Heart right ventricle (tissue), 16 donors: ENCODE results near the gene GRIN2A. TPM values are rescaled to one million over a fixed set of nuclear protein-coding genes. Genes with fewer than 3 reads are reported as not detected.

ENCODE experiments used
- ATAC-seq, 8 donors: fragments of 200-7000 bp; cut with Tn5 transposase; one replicate each; pipeline ENCODE4 v1.9.1; 2020; ENCODE audit warnings: mild to moderate bottlenecking in 8 of 8, moderate library complexity in 8 of 8, moderate number of reproducible peaks in 1 of 8
- DNase-seq, 2 donors: peaks; one replicate each; pipeline ENCODE4 v3.0.0-alpha.2; 2020
- H3K27ac ChIP-seq, 10 donors: fragments of 200-600 bp; sonication (generic) in 2 of 10; one replicate each; pipeline versions ENCODE4 v1.5.0 to v1.8.0; 2020 to 2022; ENCODE audit warnings: mild to moderate bottlenecking in 3 of 10
- H3K27me3 ChIP-seq, 7 donors: fragments of 200-600 bp; one replicate each; pipeline ENCODE4 v1.8.0; 2021 to 2022; ENCODE audit warnings: mild to moderate bottlenecking in 2 of 7
- H3K36me3 ChIP-seq, 9 donors: fragments of 200-600 bp; sonication (generic) in 1 of 9; one replicate each; pipeline versions ENCODE4 v1.5.0 to v1.8.0; 2020 to 2022; ENCODE audit warnings: mild to moderate bottlenecking in 2 of 9
- H3K4me1 ChIP-seq, 9 donors: fragments of 200-600 bp; sonication (generic) in 1 of 9; one replicate each; pipeline versions ENCODE4 v1.5.0 to v1.8.0; 2020 to 2022; ENCODE audit warnings: mild to moderate bottlenecking in 4 of 9
- H3K4me3 ChIP-seq, 10 donors: fragments of 200-600 bp; sonication (generic) in 2 of 10; one replicate each; pipeline versions ENCODE4 v1.5.0 to v1.8.0; 2020 to 2022; ENCODE audit warnings: mild to moderate bottlenecking in 7 of 10, moderate library complexity in 2 of 10
- H3K9me3 ChIP-seq, 11 donors: fragments of 200-600 bp in 10 of 11; sonication (generic) in 2 of 11; one replicate each; pipeline versions ENCODE4 v1.5.0 to v1.8.0; 2013 to 2022; ENCODE audit warnings: mild to moderate bottlenecking in 2 of 11, control low read depth in 1 of 11, moderate library complexity in 1 of 11
- CTCF ChIP-seq, 9 donors: fragments of 200-600 bp; sonication (generic) in 2 of 9; IDR thresholded peaks; one replicate each; pipeline versions ENCODE4 v1.5.0 to v1.8.0; 2021 to 2022; ENCODE audit warnings: antibody characterized with exemption in 9 of 9, mild to moderate bottlenecking in 5 of 9, moderate library complexity in 1 of 9
- WGBS, 2 donors: extraction: QIAGEN DNeasy Blood & Tissue Kit; methylation state at CpG; one replicate each; pipeline ENCODE4 v1.1.7; 2013; ENCODE audit warnings: inconsistent platforms in 1 of 2; 5-methylcytosine and 5-hydroxymethylcytosine counted together
- intact Hi-C, 10 donors: fragments of 100-400 bp; cut with DNase I; formaldehyde crosslinking; loops; one replicate each; pipeline versions ENCODE4 v1.11.1 to v1.14.2; 2022
- polyA plus RNA-seq, 2 donors: library from polyadenylated mRNA; stranded (reverse); fragments of 200-250 nt; gene quantifications; one replicate each; pipeline ENCODE4 v1.2.3, GENCODE V29; 2013
- total RNA-seq, 10 donors: library from RNA; stranded (reverse); fragmentation: NEBNext Ultra II Directional in 3 of 10; extraction: Animal tissue kit (Norgen Biotek cat#: 25700) in 3 of 10; gene quantifications; one replicate each; pipeline versions ENCODE4 v1.2.1 to v1.2.4, GENCODE V29; 2021 to 2023
- donor health status: Arrhythmogenic right ventricular cardiomyopathy.
- donor health status: ischemic (EF 13 %, LVEDD 7.1; RV severe dilation, severe dysfunction).
- donor health status: healthy with polysubstance abuse.
- donor health status: DM: no; HTN: yes; CAD: no.
- donor health status: DM: no; HTN: no; CAD: no.
- donor health status: ischemic (EF 25% LVEDD 6.9; RV normal size, moderate dysfunction).
- donor health status: ischemic (EF 25% LVEDD 5.7; RV mildly dilated, moderate dysfunction).
- donor health status: healthy.
- donor health status: DM: yes; HTN: yes; CAD: no.
- donor health status: Ischemic cardiomyopathy.
- donor health status: ischemic (EF 35%, LVEDD 5.7; RV mildly dilated, moderate dysfunction).
- donor health status: nonischemic (EF 11% LVEDD 7.7; RV severe dilation, severe dysfunction).
- donor health status: DM: yes; HTN: yes; CAD: no.
- donor health status: PGD.
- donor health status: ischemic (EF 29% LVEDD 5.4; RV normal size, mild dysfunction).
- donor health status: nonischemic (EF 23%, LVEDD 6.1; RV moderate dilation, normal function).

Gene GRIN2A
- total and polyA plus RNA-seq, 12 donors, result 0.01 to 11.7 (median 4.7) TPM

- intact Hi-C loops, result no loop called here
- peaks cover 0 to 5% (median 0%) of the 10 kb centered on the region in 11 donors for H3K9me3 ChIP-seq
- WGBS, 2 donors, result 82 to 83% methylated on average over 1 of the region's 1 CpG
- ATAC-seq, result no peak
- DNase-seq, result no peak
- no peak for TF ChIP-seq CTCF (IDR thresholded peaks at IDR 0.05)
- no peaks in the 10 kb centered on the region for H3K27me3 ChIP-seq
- no peak overlapping the region for H3K27ac ChIP-seq
- H3K4me1 ChIP-seq, result peaks cover 0 to 23% (median 6%) of the 10 kb centered on the region in 9 donors
- H3K4me3 ChIP-seq, result no peak overlapping the region
- H3K36me3 ChIP-seq, result no peaks in the 10 kb centered on the region
Observed at GRCh38 chr16:9801651-9802050, 380.6 kb downstream of the GRIN2A start.

GRCh38 chr16:9800186-9800738 is 382.0 kb downstream of the GRIN2A start:
- WGBS, 2 donors, result 60 to 67% methylated on average over 6 of the region's 6 CpGs
- H3K9me3 ChIP-seq, result peaks cover 0 to 5% (median 0%) of the 10 kb centered on the region in 11 donors
- H3K27ac ChIP-seq, result no peak overlapping the region
- ATAC-seq (no peak), DNase-seq (no peak)
- H3K4me3 ChIP-seq, result no peak overlapping the region
- peaks cover 0 to 26% (median 9%) of the 10 kb centered on the region in 9 donors for H3K4me1 ChIP-seq
- H3K36me3 ChIP-seq, result no peaks in the 10 kb centered on the region
- no peak for TF ChIP-seq CTCF (IDR thresholded peaks at IDR 0.05)
- intact Hi-C loops, result no loop called here
- H3K27me3 ChIP-seq, result no peaks in the 10 kb centered on the region

GRCh38 chr16:9798952-9799580 is 383.2 kb downstream of the GRIN2A start:
- WGBS, 2 donors, result 81 to 93% methylated on average over 8 of the region's 8 CpGs
- no peak overlapping the region for H3K4me3 ChIP-seq
- peaks cover 0 to 26% (median 9%) of the 10 kb centered on the region in 9 donors for H3K4me1 ChIP-seq
- H3K27me3 ChIP-seq, result no peaks in the 10 kb centered on the region
- no peak for TF ChIP-seq CTCF (IDR thresholded peaks at IDR 0.05)
- peaks cover 0 to 5% (median 0%) of the 10 kb centered on the region in 11 donors for H3K9me3 ChIP-seq
- no peak for ATAC-seq
- intact Hi-C loops, result loop anchor here in 2 of 10 donors (10.0 kb wide), 2 partner anchors 354 to 424 kb away; no protein-coding TSS in a partner anchor
- peak overlapping the region in 8 of 10 donors; percentile 30 to 95 (median 74) for H3K27ac ChIP-seq
- no peaks in the 10 kb centered on the region for H3K36me3 ChIP-seq
- no peak for DNase-seq

GRCh38 chr16:9798474-9798873 is 383.8 kb downstream of the GRIN2A start:
- peak in 3 of 9 donors; percentile 17 to 20 (median 18) for TF ChIP-seq CTCF (IDR thresholded peaks at IDR 0.05)
- Histone ChIP-seq H3K27ac (peak overlapping the region; percentile 48 to 95 (median 80)), H3K4me1 (peaks cover 0 to 26% (median 9%) of the 10 kb centered on the region in 9 donors), H3K9me3 (peaks cover 0 to 5% (median 0%) of the 10 kb centered on the region in 11 donors), H3K36me3 (no peaks in the 10 kb centered on the region), H3K27me3 (no peaks in the 10 kb centered on the region), H3K4me3 (peak overlapping the region in 3 of 10 donors; percentile 6 to 31 (median 19))
- ATAC-seq (peak; percentile 36 to 90 (median 76)), DNase-seq (peak in 1 of 2 donors; percentile 7)
- 51 to 77% methylated on average over 1 of the region's 1 CpG for WGBS, 2 donors
- intact Hi-C loops, result loop anchor here in 2 of 10 donors (10.0 kb wide), 2 partner anchors 354 to 424 kb away; no protein-coding TSS in a partner anchor
